OCI-LY1 (cell line): ENCODE measurements around the gene GRID2.

Experiments
- H2AFZ ChIP-seq: fragments of 200-600 bp; sonication (generic), shearing (Covaris generic); 2 replicates; pipeline ENCODE4 v1.6.0; 2014; ENCODE audit warnings: antibody characterized with exemption, mild to moderate bottlenecking, low read length
- H3F3A ChIP-seq: fragments of 200-600 bp; sonication (generic), shearing (Covaris generic); 2 replicates; pipeline ENCODE4 v1.6.0; 2014; ENCODE audit warnings: mild to moderate bottlenecking, antibody characterized with exemption, low read length, moderate library complexity; ENCODE audit not compliant: insufficient read depth
- H3K27ac ChIP-seq: fragments of 200-600 bp; sonication (generic); 2 replicates; pipeline ENCODE4 v1.5.1; 2014; ENCODE audit warnings: low read length, mixed run types, mild to moderate bottlenecking, low read depth; ENCODE audit not compliant: poor library complexity, severe bottlenecking
- H3K27me3 ChIP-seq: fragments of 200-600 bp; sonication (generic); 2 replicates; pipeline ENCODE4 v1.6.0; 2014; ENCODE audit warnings: antibody characterized with exemption, mild to moderate bottlenecking, low read length, moderate library complexity; ENCODE audit not compliant: insufficient read depth
- H3K36me3 ChIP-seq: fragments of 200-600 bp; sonication (generic); 2 replicates; pipeline ENCODE4 v1.6.1; 2014; ENCODE audit warnings: mild to moderate bottlenecking, antibody characterized with exemption, low read length, moderate library complexity, mixed read lengths; ENCODE audit not compliant: insufficient read depth
- H3K4me1 ChIP-seq: fragments of 200-600 bp; sonication (generic); 2 replicates; pipeline ENCODE4 v1.5.1; 2014; ENCODE audit warnings: mild to moderate bottlenecking, low read length, moderate library complexity; ENCODE audit not compliant: insufficient read depth, severe bottlenecking
- H3K4me2 ChIP-seq: fragments of 200-600 bp; sonication (generic), shearing (Covaris generic); 2 replicates; pipeline ENCODE4 v1.6.1; 2014; ENCODE audit warnings: low read length
- H3K4me3 ChIP-seq: fragments of 200-600 bp; sonication (generic); 2 replicates; pipeline ENCODE4 v1.5.1; 2014; ENCODE audit warnings: low read length, low read depth, mild to moderate bottlenecking, mixed read lengths; ENCODE audit not compliant: poor library complexity, severe bottlenecking
- H3K79me2 ChIP-seq: fragments of 200-600 bp; shearing (Covaris generic); 2 replicates; pipeline ENCODE4 v1.6.1; 2016; ENCODE audit warnings: mixed run types, low read length, mixed read lengths; ENCODE audit not compliant: insufficient read depth
- H3K9ac ChIP-seq: fragments of 200-600 bp; sonication (generic), shearing (Covaris generic); 2 replicates; pipeline ENCODE4 v1.6.1; 2014; ENCODE audit warnings: mild to moderate bottlenecking, low read length, mixed read lengths
- H3K9me2 ChIP-seq: fragments of 200-600 bp; sonication (generic), shearing (Covaris generic); 2 replicates; pipeline ENCODE4 v1.6.1; 2014; ENCODE audit warnings: low read depth, mild to moderate bottlenecking, low read length, mixed read lengths
- H3K9me3 ChIP-seq: fragments of 200-600 bp; shearing (Covaris generic); 2 replicates; pipeline ENCODE4 v1.6.1; 2014; ENCODE audit warnings: low read length, mixed read lengths
- H4K20me1 ChIP-seq: fragments of 200-600 bp; sonication (generic), shearing (Covaris generic); 2 replicates; pipeline ENCODE4 v1.6.0; 2016; ENCODE audit warnings: mild to moderate bottlenecking, low read length; ENCODE audit not compliant: insufficient read depth
- CTCF ChIP-seq: fragments of 200-600 bp; sonication (generic), shearing (Covaris generic); IDR thresholded peaks from 2 replicates; pipeline ENCODE4 v1.5.1; 2017; ENCODE audit warnings: mild to moderate bottlenecking, antibody characterized with exemption, low read length, moderate library complexity, mixed read lengths
- EZH2 ChIP-seq: fragments of 200-600 bp; sonication (generic), shearing (Covaris generic); IDR thresholded peaks from 2 replicates; pipeline ENCODE4 v1.8.0; 2017; ENCODE audit warnings: borderline replicate concordance, mixed run types, mild to moderate bottlenecking, antibody characterized with exemption, low read length, moderate library complexity, mixed read lengths

The GRID2 gene

GRCh38 chr4:92641409-92641808, 337.6 kb downstream of the GRID2 start:
- Histone ChIP-seq H3K27ac (no peak overlapping the region), H3F3A (no peaks in the 10 kb centered on the region), H3K79me2 (no peaks in the 10 kb centered on the region), H3K4me3 (no peak overlapping the region), H3K4me1 (no peaks in the 10 kb centered on the region), H3K9me3 (no peaks in the 10 kb centered on the region), H3K36me3 (no peaks in the 10 kb centered on the region), H3K4me2 (no peak overlapping the region), H2AFZ (no peak overlapping the region), H3K27me3 (no peaks in the 10 kb centered on the region), H3K9ac (no peak overlapping the region), H3K9me2 (no peaks in the 10 kb centered on the region), H4K20me1 (no peaks in the 10 kb centered on the region)
- TF ChIP-seq EZH2 (no peak), CTCF (no peak)

- no peak overlapping the region for H3K4me2 ChIP-seq
- no peaks in the 10 kb centered on the region for H3F3A ChIP-seq
- no peak overlapping the region for H3K4me3 ChIP-seq
- TF ChIP-seq EZH2 (no peak), CTCF (no peak)
- H3K27me3 ChIP-seq = no peaks in the 10 kb centered on the region
- no peaks in the 10 kb centered on the region for H4K20me1 ChIP-seq
- no peaks in the 10 kb centered on the region for H3K36me3 ChIP-seq
- H3K27ac ChIP-seq = no peak overlapping the region
- H3K9me3 ChIP-seq = no peaks in the 10 kb centered on the region
- no peak overlapping the region for H2AFZ ChIP-seq
- no peaks in the 10 kb centered on the region for H3K4me1 ChIP-seq
- H3K9ac ChIP-seq = no peak overlapping the region
- no peaks in the 10 kb centered on the region for H3K79me2 ChIP-seq
- no peaks in the 10 kb centered on the region for H3K9me2 ChIP-seq
Measured at GRCh38 chr4:92646826-92647225, 343.1 kb downstream of the GRID2 start.

- Histone ChIP-seq H3K4me3 (no peak overlapping the region), H3K4me1 (no peaks in the 10 kb centered on the region), H3K27me3 (no peaks in the 10 kb centered on the region), H3K27ac (no peak overlapping the region), H3K4me2 (no peak overlapping the region), H4K20me1 (no peaks in the 10 kb centered on the region), H3K36me3 (no peaks in the 10 kb centered on the region), H3F3A (no peaks in the 10 kb centered on the region), H3K79me2 (no peaks in the 10 kb centered on the region), H3K9me2 (no peaks in the 10 kb centered on the region), H2AFZ (no peak overlapping the region), H3K9ac (no peak overlapping the region), H3K9me3 (no peaks in the 10 kb centered on the region)
- TF ChIP-seq CTCF (no peak), EZH2 (no peak)
Measured at GRCh38 chr4:92651536-92651935, 347.8 kb downstream of the GRID2 start.
